Endodermal cell (in vitro differentiated cells): ENCODE measurements around the gene RBMS3. TPM values are rescaled to one million over a fixed set of nuclear protein-coding genes. Genes with fewer than 3 reads are reported as not detected.

Source experiments
- DNase-seq: peaks from one replicate; pipeline ENCODE4 v3.0.0-alpha.2; 2017
- H3K27ac ChIP-seq: 2 replicates; pipeline ENCODE4 v1.5.1; 2013; ENCODE audit warnings: mild to moderate bottlenecking, low read depth, low read length, moderate library complexity
- H3K27me3 ChIP-seq: 2 replicates; pipeline ENCODE4 v1.6.1; 2013; ENCODE audit warnings: mild to moderate bottlenecking, low read length, moderate library complexity; ENCODE audit not compliant: insufficient read depth, control insufficient read depth, poor library complexity, severe bottlenecking
- H3K36me3 ChIP-seq: 2 replicates; pipeline ENCODE4 v1.7.0; 2013; ENCODE audit warnings: mild to moderate bottlenecking, low read length, moderate library complexity; ENCODE audit not compliant: control insufficient read depth, insufficient read depth
- H3K4me1 ChIP-seq: one replicate; pipeline ENCODE4 v1.7.0; 2013; ENCODE audit warnings: low read length; ENCODE audit not compliant: control insufficient read depth, insufficient read depth
- H3K4me3 ChIP-seq: 2 replicates; pipeline ENCODE4 v1.5.1; 2013; ENCODE audit warnings: mild to moderate bottlenecking, low read length, moderate library complexity
- H3K9ac ChIP-seq: 2 replicates; pipeline ENCODE4 v1.6.1; 2013; ENCODE audit warnings: mild to moderate bottlenecking, low read length, moderate library complexity; ENCODE audit not compliant: poor library complexity, severe bottlenecking; ENCODE audit errors: extremely low read depth
- H3K9me3 ChIP-seq: 2 replicates; pipeline ENCODE4 v1.6.1; 2013; ENCODE audit warnings: mild to moderate bottlenecking, low read length, moderate library complexity; ENCODE audit not compliant: control insufficient read depth
- H3K27ac Mint-ChIP-seq: 2 replicates; pipeline ENCODE4 v1.8.0; 2020; ENCODE audit warnings: mixed read lengths
- H3K27me3 Mint-ChIP-seq: 2 replicates; pipeline ENCODE4 v1.8.0; 2021; ENCODE audit warnings: mild to moderate bottlenecking, mixed read lengths; ENCODE audit not compliant: insufficient read depth
- H3K36me3 Mint-ChIP-seq: 2 replicates; pipeline ENCODE4 v1.8.0; 2020; ENCODE audit warnings: low read depth, mixed read lengths
- H3K4me1 Mint-ChIP-seq: 2 replicates; pipeline ENCODE4 v1.8.0; 2020; ENCODE audit warnings: mixed read lengths
- H3K4me3 Mint-ChIP-seq: 2 replicates; pipeline ENCODE4 v1.8.0; 2020; ENCODE audit warnings: mild to moderate bottlenecking, moderate library complexity, mixed read lengths
- H3K9me3 Mint-ChIP-seq: 2 replicates; pipeline ENCODE4 v1.8.0; 2020; ENCODE audit warnings: mild to moderate bottlenecking, mixed read lengths
- CTCF ChIP-seq: fragments of 200-600 bp; sonication (generic); conservative IDR thresholded peaks from 2 replicates; pipeline ENCODE4 v1.5.0; 2021; ENCODE audit warnings: antibody characterized with exemption, mild to moderate bottlenecking
- WGBS, 2 experiments: methylation state at CpG; one replicate each; pipeline versions ENCODE4 v1.1.5 to v1.1.7; 2013; ENCODE audit warnings: missing lambda C conversion rate in 2 of 2, mixed read lengths in 1 of 2; ENCODE audit not compliant: insufficient coverage in 1 of 2, insufficient read length in 1 of 2; 5-methylcytosine and 5-hydroxymethylcytosine counted together
- total RNA-seq, 2 donors: library from RNA; stranded (reverse); fragmentation: NEBNext Ultra II Directional in 1 of 2; extraction: Animal tissue kit (Norgen Biotek cat#: 25700) in 1 of 2; gene quantifications; 2 replicates in 1 of 2; 3 replicates in 1 of 2; pipeline ENCODE4 v1.2.1, GENCODE V29; 2021

The RBMS3 gene
- total RNA-seq, 2 donors from 2014 or later: 2.0 to 7.3 TPM

GRCh38 chr3:29854821-29855220 is 574.0 kb downstream of the RBMS3 start:
- H3K27ac Mint-ChIP-seq: no peak overlapping the region
- H3K9me3 Mint-ChIP-seq: peaks cover 18% of the 10 kb centered on the region

DNA sequence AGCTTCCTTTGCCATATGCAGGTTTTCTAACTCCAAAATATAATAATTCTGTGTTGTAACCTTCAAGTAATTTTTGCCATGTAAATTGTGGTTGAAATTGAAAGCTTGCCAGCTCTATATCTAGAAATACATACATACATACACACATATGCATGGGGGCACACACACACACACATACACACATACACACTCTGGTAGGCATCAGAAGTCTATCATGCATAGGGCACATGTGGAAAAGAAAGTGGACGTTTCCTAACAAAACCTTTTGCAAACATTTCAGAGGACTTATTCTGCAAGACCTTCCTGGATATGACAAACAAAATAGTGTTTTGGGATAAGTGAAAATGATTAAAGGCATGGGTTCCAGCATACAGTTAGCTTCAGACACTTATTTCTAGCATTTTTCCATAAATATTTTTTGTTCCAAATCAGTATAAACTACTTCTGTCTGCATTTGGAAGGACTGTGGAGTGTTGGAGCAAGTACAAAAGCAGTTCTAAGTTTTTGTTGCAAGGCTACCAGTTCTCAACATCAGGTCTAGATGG is 578.9 kb downstream of the RBMS3 start:
- no peak overlapping the region for H3K9ac ChIP-seq
- peaks cover 12% of the 10 kb centered on the region for H3K4me1 Mint-ChIP-seq
- H3K9me3 Mint-ChIP-seq: peaks cover 3% of the 10 kb centered on the region
- H3K4me1 ChIP-seq: no peaks in the 10 kb centered on the region
- no peak overlapping the region for H3K4me3 ChIP-seq
- no peaks in the 10 kb centered on the region for H3K36me3 ChIP-seq
- no peak overlapping the region for H3K27ac ChIP-seq
- no peak overlapping the region for H3K4me3 Mint-ChIP-seq
- no peak for TF ChIP-seq CTCF
- 93 to 100% methylated on average over 1 of the region's 1 CpG for WGBS, 2 experiments
- no peaks in the 10 kb centered on the region for H3K9me3 ChIP-seq
- no peaks in the 10 kb centered on the region for H3K27me3 ChIP-seq
- no peak for DNase-seq
- H3K36me3 Mint-ChIP-seq: no peaks in the 10 kb centered on the region
- H3K27ac Mint-ChIP-seq: no peak overlapping the region
- no peaks in the 10 kb centered on the region for H3K27me3 Mint-ChIP-seq

More at GRCh38 chr3:29854821-29855220, 574.0 kb downstream of the RBMS3 start:
- Histone ChIP-seq H3K4me3 (no peak overlapping the region), H3K36me3 (no peaks in the 10 kb centered on the region), H3K9ac (no peak overlapping the region), H3K4me1 (no peaks in the 10 kb centered on the region), H3K27me3 (no peaks in the 10 kb centered on the region), H3K9me3 (peaks cover 16% of the 10 kb centered on the region), H3K27ac (no peak overlapping the region)
- no peak for TF ChIP-seq CTCF
- no peak for DNase-seq
- Mint-ChIP-seq H3K27me3 (no peaks in the 10 kb centered on the region), H3K4me1 (peaks cover 10% of the 10 kb centered on the region), H3K36me3 (peaks cover 5% of the 10 kb centered on the region), H3K4me3 (no peak overlapping the region)

DNA sequence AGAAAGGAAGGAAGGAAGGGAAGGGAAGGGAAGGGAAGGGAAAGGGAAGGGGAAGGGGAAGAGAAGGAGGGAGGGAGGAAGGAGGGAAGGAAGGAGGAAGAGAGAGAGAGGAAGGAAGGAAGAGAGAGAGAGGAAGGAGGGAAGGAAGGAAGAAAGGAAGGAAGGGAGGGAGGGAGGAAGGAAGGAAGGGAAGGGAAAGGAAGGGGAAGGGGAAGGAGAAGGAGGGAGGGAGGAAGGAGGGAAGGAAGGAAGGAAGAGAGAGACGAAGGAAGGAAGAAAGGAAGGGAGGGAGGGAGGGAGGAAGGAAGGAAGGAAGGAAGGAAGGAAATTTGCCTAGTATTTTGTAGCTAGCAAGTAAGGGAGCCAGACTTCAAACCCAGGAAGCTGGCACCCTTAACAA is 583.9 kb downstream of the RBMS3 start:
- H3K27ac ChIP-seq: no peak overlapping the region
- no peak for DNase-seq
- Mint-ChIP-seq H3K9me3 (peaks cover 3% of the 10 kb centered on the region), H3K27me3 (no peaks in the 10 kb centered on the region), H3K27ac (no peak overlapping the region), H3K36me3 (no peaks in the 10 kb centered on the region), H3K4me1 (peaks cover 47% of the 10 kb centered on the region), H3K4me3 (no peak overlapping the region)
- H3K4me1 ChIP-seq: peaks cover 22% of the 10 kb centered on the region
- H3K9me3 ChIP-seq: no peaks in the 10 kb centered on the region
- no peaks in the 10 kb centered on the region for H3K36me3 ChIP-seq
- H3K9ac ChIP-seq: no peak overlapping the region
- H3K27me3 ChIP-seq: no peaks in the 10 kb centered on the region
- H3K4me3 ChIP-seq: no peak overlapping the region
- 100% methylated on average over 1 of the region's 1 CpG; no CpG with 5 or more reads in 1 of the 2 experiments for WGBS, 2 experiments
- no peak for TF ChIP-seq CTCF
